HepG2 (cell line): ENCODE data around the gene CMTM8. TPM values are rescaled to one million over a fixed set of nuclear protein-coding genes. Genes with fewer than 3 reads are reported as not detected.

Experiments used
- ATAC-seq: fragments of 200-7000 bp; cut with Tn5 transposase; 3 replicates; pipeline ENCODE4 v1.9.1; 2020; ENCODE audit warnings: mild to moderate bottlenecking, moderate library complexity
- BruUV-seq: library from RNA; stranded (reverse); fragments of 400-500 nt; replicated peaks from 2 replicates; lab custom pipeline; 2021; lab: Mats Ljungman, UMichigan
- CTCF ChIA-PET: fragments of 300-600 bp; formaldehyde crosslinking; extraction: SDS; loops from one replicate; lab custom pipeline; 2021; ENCODE audit warnings: low total read pairs, inconsistent platforms, low intra/inter-chr PET ratio; lab: Yijun Ruan, JAX
- POLR2A ChIA-PET: fragments of 350-600 bp; sonication (Branson Sonifier 250); formaldehyde crosslinking; loops from one replicate; lab custom pipeline; 2020; ENCODE audit warnings: antibody characterized with exemption, inconsistent platforms; lab: Yijun Ruan, JAX
- DNase-seq: peaks from one replicate; pipeline ENCODE4 v3.0.0-alpha.2; 2015; ENCODE audit warnings: low spot score
- FAIRE-seq: peaks from 3 replicates; lab custom pipeline; 2011; peaks lifted over from hg19 to GRCh38; lab: Jason Lieb, UNC
- H2AFZ ChIP-seq: one replicate; pipeline ENCODE4 v1.6.1; 2011; ENCODE audit warnings: low read length, inconsistent platforms
- H3K27ac ChIP-seq: fragments of 300-600 bp; 3 replicates; pipeline ENCODE4 v1.8.0; 2011; ENCODE audit warnings: mixed run types, mild to moderate bottlenecking, mixed read lengths, low read length, inconsistent platforms; ENCODE audit not compliant: insufficient read depth; ENCODE audit errors: extremely low read length
- H3K27me3 ChIP-seq, 2 experiments: fragments of 200-600 bp in 1 of 2; 2 replicates in 1 of 2; 3 replicates in 1 of 2; pipeline versions ENCODE4 v1.6.0 to v1.8.0; 2011; ENCODE audit warnings: low read length in 2 of 2, mild to moderate bottlenecking in 2 of 2, moderate library complexity in 2 of 2, inconsistent platforms in 1 of 2; ENCODE audit not compliant: insufficient read depth in 2 of 2, control insufficient read depth in 1 of 2
- H3K36me3 ChIP-seq, 2 experiments: fragments of 200-600 bp in 1 of 2; replicated peaks in 1 of 2; 2 replicates in 1 of 2; 3 replicates in 1 of 2; pipeline versions ENCODE4 v1.5.1 to v1.8.0; 2011; ENCODE audit warnings: low read length in 2 of 2, inconsistent platforms in 1 of 2; ENCODE audit not compliant: insufficient read depth in 2 of 2, control insufficient read depth in 1 of 2
- H3K4me1 ChIP-seq: 2 replicates; pipeline ENCODE4 v1.5.1; 2012; ENCODE audit warnings: low read length, inconsistent platforms; ENCODE audit not compliant: insufficient read depth
- H3K4me2 ChIP-seq: 2 replicates; pipeline ENCODE4 v1.6.0; 2011; ENCODE audit warnings: low read depth, low read length, inconsistent platforms
- H3K4me3 ChIP-seq, 3 experiments: fragments of 200-600 bp in 1 of 3; sonication (generic), shearing (Covaris generic) in 1 of 3; replicated peaks in 1 of 3; 2 replicates each; pipeline ENCODE4 v1.5.1; 2011 to 2016; ENCODE audit warnings: low read length in 3 of 3, inconsistent platforms in 2 of 3, low read depth in 2 of 3, mild to moderate bottlenecking in 2 of 3, control low read depth in 1 of 3, mixed read lengths in 1 of 3; ENCODE audit not compliant: insufficient read depth in 1 of 3
- H3K79me2 ChIP-seq: one replicate; pipeline ENCODE4 v1.6.1; 2011; ENCODE audit warnings: low read length, inconsistent platforms; ENCODE audit not compliant: insufficient read depth
- H3K9ac ChIP-seq: 2 replicates; pipeline ENCODE4 v1.6.0; 2011; ENCODE audit warnings: mild to moderate bottlenecking, low read depth, low read length, inconsistent platforms; ENCODE audit not compliant: insufficient read depth
- H3K9me3 ChIP-seq: 2 replicates; pipeline ENCODE4 v1.5.1; 2012; ENCODE audit warnings: mild to moderate bottlenecking, low read length
- H4K20me1 ChIP-seq: 2 replicates; pipeline ENCODE4 v1.6.0; 2011; ENCODE audit warnings: inconsistent platforms, mild to moderate bottlenecking, low read length, moderate library complexity; ENCODE audit not compliant: insufficient read depth
- EEA1 ChIP-seq: sonication (generic); formaldehyde crosslinking; IDR thresholded peaks from 2 replicates; pipeline ENCODE4 v1.5.1; 2020; ENCODE audit warnings: mild to moderate bottlenecking, missing genetic modification reagents, borderline replicate concordance
- GABPB1 ChIP-seq: IDR thresholded peaks from 2 replicates; pipeline ENCODE4 v1.6.1; 2016; ENCODE audit warnings: mild to moderate bottlenecking, missing genetic modification reagents, moderate library complexity, missing compliant biosample characterization
- SIN3B ChIP-seq: fragments of 150-350 bp; IDR thresholded peaks from 2 replicates; pipeline ENCODE4 v1.6.1; 2014; ENCODE audit warnings: low read length
- SOX5 ChIP-seq: IDR thresholded peaks from 2 replicates; pipeline ENCODE4 v1.6.1; 2016; ENCODE audit warnings: borderline replicate concordance
- ZNF530 ChIP-seq: sonication (generic); formaldehyde crosslinking; IDR thresholded peaks from 2 replicates; pipeline ENCODE4 v1.5.0; 2020; ENCODE audit warnings: low read depth, mild to moderate bottlenecking, missing genetic modification reagents
- ZNF563 ChIP-seq: sonication (generic); formaldehyde crosslinking; IDR thresholded peaks from 2 replicates; pipeline ENCODE4 v1.8.0; 2022; ENCODE audit warnings: mild to moderate bottlenecking, moderate library complexity, missing genetic modification reagents
- ZNF83 ChIP-seq: sonication (generic); formaldehyde crosslinking; IDR thresholded peaks from 2 replicates; pipeline ENCODE4 v1.4.0; 2020; ENCODE audit warnings: missing genetic modification reagents, mild to moderate bottlenecking, borderline replicate concordance
- WGBS: methylation state at CpG from one replicate; pipeline ENCODE4 v1.1.6; 2017; ENCODE audit warnings: low lambda C conversion rate; 5-methylcytosine and 5-hydroxymethylcytosine counted together
- in situ Hi-C: cut with HindIII; loops from 2 replicates; pipeline ENCODE4 v1.10.0; 2017; ENCODE audit warnings: low pct_unique_long_range_greater_than_20kb; ENCODE audit not compliant: extremely low pct_ligation_motif_present
- intact Hi-C: fragments of 100-400 bp; cut with micrococcal nuclease; formaldehyde crosslinking; loops from one replicate; pipeline ENCODE4 v1.10.0; 2022; ENCODE audit not compliant: unreplicated experiment
- polyA plus RNA-seq, 8 experiments: library from polyadenylated mRNA; depleted of rRNA in 3 of 8; stranded (reverse) in 7 of 8; unstranded in 1 of 8; fragments of >200 nt; fragmentation: Illumina TruSeq in 4 of 8; extraction: Trizol in 4 of 8; gene quantifications; 2 replicates each; pipeline versions ENCODE4 v1.2.1 to v1.2.3, GENCODE V29; 2011 to 2016; ENCODE audit warnings: low read depth in 4 of 8, missing spikeins in 1 of 8, mixed read lengths in 1 of 8; ENCODE audit not compliant: insufficient read depth in 1 of 8
- total RNA-seq, 5 experiments: library from RNA; depleted of rRNA; stranded (reverse); fragments of >200 nt; fragmentation: Illumina TruSeq; extraction: Trizol; gene quantifications; 2 replicates each; pipeline ENCODE4 v1.2.3, GENCODE V29; 2016; ENCODE audit warnings: low read depth in 1 of 5
- TF ChIP-seq, protein P1 (sequence below): sonication (generic); formaldehyde crosslinking; IDR thresholded peaks from 2 replicates; pipeline ENCODE4 v1.4.0; 2020; ENCODE audit warnings: missing genetic modification reagents, borderline replicate concordance
- TF ChIP-seq, protein P2 (sequence below): sonication (generic); formaldehyde crosslinking; IDR thresholded peaks from 2 replicates; pipeline ENCODE4 v1.9.0; 2021; ENCODE audit warnings: missing genetic modification reagents, borderline replicate concordance

The CMTM8 gene
- total and polyA plus RNA-seq, 2 of the 13 experiments (the other 11 are each of a cell fraction or from before 2014, with no cell fraction given): 8.9 to 15.8 TPM

DNA sequence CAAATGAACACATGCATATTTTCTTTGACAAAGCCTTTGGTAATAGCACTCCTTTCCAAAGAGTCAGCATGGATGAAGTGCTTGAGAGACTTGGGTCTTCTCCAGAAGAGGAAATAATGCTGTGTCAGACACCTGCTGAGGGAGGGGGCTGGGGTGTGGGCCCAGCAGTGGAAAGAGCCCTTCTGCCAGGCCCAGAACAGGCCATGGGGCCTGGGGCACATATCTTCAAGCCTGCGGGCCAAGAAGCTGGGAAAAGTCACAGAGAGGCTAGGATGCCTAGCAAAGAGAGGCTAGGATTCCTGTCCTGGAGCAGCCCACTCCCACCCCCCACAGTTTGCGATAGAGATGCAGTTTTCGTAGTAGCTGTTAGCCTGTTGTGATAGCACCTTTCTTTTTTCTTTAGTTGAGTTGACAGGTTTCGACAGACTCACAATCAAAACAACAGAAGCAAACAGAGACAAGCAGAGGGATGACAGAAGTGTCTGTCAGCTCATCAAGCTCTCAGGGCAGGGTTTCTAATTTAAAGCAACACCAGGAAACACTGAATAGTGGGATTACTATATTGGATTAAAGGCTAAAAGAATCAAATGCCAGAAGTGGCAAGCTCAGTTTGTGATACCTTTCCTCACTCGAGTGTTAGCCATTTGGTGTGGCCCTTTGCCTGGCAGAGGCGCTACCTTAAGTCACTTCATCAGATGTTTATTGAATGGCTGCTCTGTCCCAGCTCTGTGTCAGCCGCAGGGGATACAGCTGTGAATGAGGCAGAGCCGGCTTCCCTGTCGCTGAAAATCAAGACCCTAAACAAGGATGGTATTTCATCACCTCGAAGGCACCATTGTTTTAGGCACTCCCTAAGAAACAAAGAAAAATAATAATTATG lies 172.1 kb downstream of the CMTM8 start:
- TF ChIP-seq, protein P1, sequence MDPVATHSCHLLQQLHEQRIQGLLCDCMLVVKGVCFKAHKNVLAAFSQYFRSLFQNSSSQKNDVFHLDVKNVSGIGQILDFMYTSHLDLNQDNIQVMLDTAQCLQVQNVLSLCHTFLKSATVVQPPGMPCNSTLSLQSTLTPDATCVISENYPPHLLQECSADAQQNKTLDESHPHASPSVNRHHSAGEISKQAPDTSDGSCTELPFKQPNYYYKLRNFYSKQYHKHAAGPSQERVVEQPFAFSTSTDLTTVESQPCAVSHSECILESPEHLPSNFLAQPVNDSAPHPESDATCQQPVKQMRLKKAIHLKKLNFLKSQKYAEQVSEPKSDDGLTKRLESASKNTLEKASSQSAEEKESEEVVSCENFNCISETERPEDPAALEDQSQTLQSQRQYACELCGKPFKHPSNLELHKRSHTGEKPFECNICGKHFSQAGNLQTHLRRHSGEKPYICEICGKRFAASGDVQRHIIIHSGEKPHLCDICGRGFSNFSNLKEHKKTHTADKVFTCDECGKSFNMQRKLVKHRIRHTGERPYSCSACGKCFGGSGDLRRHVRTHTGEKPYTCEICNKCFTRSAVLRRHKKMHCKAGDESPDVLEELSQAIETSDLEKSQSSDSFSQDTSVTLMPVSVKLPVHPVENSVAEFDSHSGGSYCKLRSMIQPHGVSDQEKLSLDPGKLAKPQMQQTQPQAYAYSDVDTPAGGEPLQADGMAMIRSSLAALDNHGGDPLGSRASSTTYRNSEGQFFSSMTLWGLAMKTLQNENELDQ (CRISPR knock-in tag): no peak
- TF ChIP-seq, protein P2, sequence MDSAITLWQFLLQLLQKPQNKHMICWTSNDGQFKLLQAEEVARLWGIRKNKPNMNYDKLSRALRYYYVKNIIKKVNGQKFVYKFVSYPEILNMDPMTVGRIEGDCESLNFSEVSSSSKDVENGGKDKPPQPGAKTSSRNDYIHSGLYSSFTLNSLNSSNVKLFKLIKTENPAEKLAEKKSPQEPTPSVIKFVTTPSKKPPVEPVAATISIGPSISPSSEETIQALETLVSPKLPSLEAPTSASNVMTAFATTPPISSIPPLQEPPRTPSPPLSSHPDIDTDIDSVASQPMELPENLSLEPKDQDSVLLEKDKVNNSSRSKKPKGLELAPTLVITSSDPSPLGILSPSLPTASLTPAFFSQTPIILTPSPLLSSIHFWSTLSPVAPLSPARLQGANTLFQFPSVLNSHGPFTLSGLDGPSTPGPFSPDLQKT: no peak
- TF ChIP-seq GABPB1 (CRISPR knock-in tag): no peak
- TF ChIP-seq EEA1 (CRISPR knock-in tag): no peak
- no peak for TF ChIP-seq SOX5 (CRISPR knock-in tag)
- no peak for TF ChIP-seq ZNF563 (CRISPR knock-in tag)
- no peak for TF ChIP-seq SIN3B
- TF ChIP-seq ZNF83: no peak
- TF ChIP-seq ZNF530 (CRISPR knock-in tag): no peak
- Histone ChIP-seq H3K36me3 (peaks cover 0 to 1% of the 10 kb centered on the region in 2 experiments; a peak in 1 of 5 replicates), H3K9ac (no peak overlapping the region), H4K20me1 (no peaks in the 10 kb centered on the region), H3K27me3 (no peaks in the 10 kb centered on the region), H3K27ac (no peak overlapping the region), H3K79me2 (peaks cover 14% of the 10 kb centered on the region), H3K4me3 (no peak overlapping the region), H3K4me2 (no peak overlapping the region), H3K4me1 (peaks cover 16% of the 10 kb centered on the region), H3K9me3 (no peaks in the 10 kb centered on the region), H2AFZ (no peak overlapping the region)
- no peak for ATAC-seq
- BruUV-seq: no TSS peak
- in situ Hi-C loops: no loop called here
- WGBS: 95% methylated on average over 10 of the region's 10 CpGs
- ChIA-PET POLR2A (no interaction called here), CTCF (no interaction called here)
- intact Hi-C loops: no loop called here
- no peak for DNase-seq
- FAIRE-seq: no peak
